Left lung (tissue), 14 donors: ENCODE results near the gene IL4. TPM values are rescaled to one million over a fixed set of nuclear protein-coding genes. Genes with fewer than 3 reads are reported as not detected.
"Not testable (repeated sequence)": the region's sequence is repeated elsewhere in the genome, so short reads cannot be mapped to it uniquely, and the experiment has no call there.

Experiments
- ATAC-seq: fragments of 200-7000 bp; cut with Tn5 transposase; one replicate; pipeline ENCODE4 v1.9.1; 2020; ENCODE audit warnings: moderate library complexity
- DNase-seq, 4 donors: peaks; one replicate each; pipeline ENCODE4 v3.0.0-alpha.2; 2013 to 2020
- H3K27ac ChIP-seq, 2 donors: fragments of 200-600 bp; sonication (generic) in 1 of 2; one replicate each; pipeline versions ENCODE4 v1.5.0 to v1.8.0; 2020 to 2021
- H3K27me3 ChIP-seq, 2 donors: fragments of 200-600 bp; sonication (generic) in 1 of 2; one replicate each; pipeline versions ENCODE4 v1.5.0 to v1.8.0; 2020 to 2021
- H3K36me3 ChIP-seq, 2 donors: fragments of 200-600 bp; sonication (generic) in 1 of 2; one replicate each; pipeline versions ENCODE4 v1.5.0 to v1.8.0; 2020 to 2021
- H3K4me1 ChIP-seq, 2 donors: fragments of 200-600 bp; one replicate each; pipeline ENCODE4 v1.8.0; 2021
- H3K4me3 ChIP-seq, 2 donors: fragments of 200-600 bp; sonication (generic) in 1 of 2; one replicate each; pipeline versions ENCODE4 v1.5.0 to v1.8.0; 2020 to 2021; ENCODE audit warnings: mild to moderate bottlenecking in 1 of 2
- H3K9me3 ChIP-seq, 2 donors: fragments of 200-600 bp; sonication (generic) in 1 of 2; one replicate each; pipeline versions ENCODE4 v1.5.0 to v1.8.0; 2020 to 2021
- CTCF ChIP-seq, 2 donors: fragments of 200-600 bp; sonication (generic) in 1 of 2; IDR thresholded peaks; one replicate each; pipeline versions ENCODE4 v1.5.0 to v1.8.0; 2021; ENCODE audit warnings: antibody characterized with exemption in 2 of 2
- intact Hi-C, 2 donors: fragments of 100-400 bp; cut with DNase I; formaldehyde crosslinking; loops; one replicate each; pipeline versions ENCODE4 v1.11.2 to v1.14.2; 2022
- long read RNA-seq, 12 donors: library from polyadenylated mRNA in 2 of 12; unstranded in 2 of 12; transcript quantifications; one replicate each; pipeline ENCODE4 v2.0.0 and lab custom pipeline, GENCODE V29; 2019 to 2026
- polyA plus RNA-seq, 6 donors: library from polyadenylated mRNA; unstranded; fragments of 120-200 nt; gene quantifications; one replicate each; pipeline ENCODE4 v1.2.1, GENCODE V29; 2013; ENCODE audit not compliant: insufficient read length in 6 of 6
- total RNA-seq, 2 donors: library from RNA; stranded (reverse); fragmentation: NEBNext Ultra II Directional; extraction: Animal tissue kit (Norgen Biotek cat#: 25700); gene quantifications; one replicate each; pipeline ENCODE4 v1.2.1, GENCODE V29; 2021
- donor health status: DM: no; HTN: yes; CAD: no.
- donor health status: DM: no; HTN: no; CAD: no.

Gene IL4
- total RNA-seq: not detected
- polyA plus RNA-seq: under 1 TPM in 4 of 6 donors, not detected in 2; 0.27 to 0.84 (median 0.44) TPM
- long read RNA-seq, donor 1: 0 reads
- long read RNA-seq, donor 2: 0 reads
- long read RNA-seq, donor 3: 0 reads
- long read RNA-seq, donor 4: 0 reads
- long read RNA-seq, donor 5: 0 reads
- long read RNA-seq, donor 6: 0 reads
- long read RNA-seq, donor 7: 0 reads
- long read RNA-seq, donor 8: 0 reads
- long read RNA-seq, donor 9: 0 reads
- long read RNA-seq, donor 10: 0 reads
- long read RNA-seq, donor 11: 0 reads
- long read RNA-seq, donor 12: 0 reads

GRCh38 chr5:132673939-132674630 is at the start of gene IL4:
TSS of gene IL4 (plus strand) at chr5:132673989. CDS start at chr5:132674051, 62 bp downstream.
- H3K4me3 ChIP-seq: no peak within 1 kb of the TSS
- peak within 1 kb of the TSS; percentile 51 to 82 for H3K27ac ChIP-seq
- intact Hi-C loops: no loop called here
- ATAC-seq: no peak
- no peaks in the 10 kb centered on the region for H3K27me3 ChIP-seq
- no peak for TF ChIP-seq CTCF (IDR thresholded peaks at IDR 0.05)
- H3K36me3 ChIP-seq: no peaks in the 10 kb centered on the region
- peaks cover 8 to 9% of the 10 kb centered on the region in 2 donors for H3K4me1 ChIP-seq
- DNase-seq: no peak
- no peaks in the 10 kb centered on the region for H3K9me3 ChIP-seq

GRCh38 chr5:132627470-132627869 is 46.3 kb upstream of the IL4 start:
- no peak overlapping the region for H3K27ac ChIP-seq
- H3K4me1 ChIP-seq: no peaks in the 10 kb centered on the region
- ATAC-seq (no peak), DNase-seq (no peak)
- H3K36me3 ChIP-seq: peaks cover 0 to 32% of the 10 kb centered on the region in 2 donors
- intact Hi-C loops: no loop called here
- H3K4me3 ChIP-seq: no peak overlapping the region
- H3K27me3 ChIP-seq: no peaks in the 10 kb centered on the region
- TF ChIP-seq CTCF (IDR thresholded peaks at IDR 0.05): no peak
- H3K9me3 ChIP-seq: no peaks in the 10 kb centered on the region

GRCh38 chr5:132628814-132629213 is 45.0 kb upstream of the IL4 start:
- Histone ChIP-seq H3K9me3 (no peaks in the 10 kb centered on the region), H3K4me3 (no peak overlapping the region), H3K27ac (no peak overlapping the region), H3K27me3 (no peaks in the 10 kb centered on the region), H3K4me1 (no peaks in the 10 kb centered on the region), H3K36me3 (peaks cover 0 to 22% of the 10 kb centered on the region in 2 donors)
- intact Hi-C loops: no loop called here
- no peak for ATAC-seq
- TF ChIP-seq CTCF (IDR thresholded peaks at IDR 0.05): no peak
- no peak for DNase-seq

- ATAC-seq (no peak), DNase-seq (no peak)
- no peak overlapping the region for H3K27ac ChIP-seq
- no peaks in the 10 kb centered on the region for H3K9me3 ChIP-seq
- H3K36me3 ChIP-seq: peaks cover 0 to 20% of the 10 kb centered on the region in 2 donors
- TF ChIP-seq CTCF (IDR thresholded peaks at IDR 0.05): no peak
- intact Hi-C loops: no loop called here
- no peaks in the 10 kb centered on the region for H3K4me1 ChIP-seq
- no peak overlapping the region for H3K4me3 ChIP-seq
- H3K27me3 ChIP-seq: no peaks in the 10 kb centered on the region
Observed at GRCh38 chr5:132629230-132629944, 44.4 kb upstream of the IL4 start.

- intact Hi-C loops, H3K4me1 ChIP-seq: not testable (repeated sequence)
Observed at GRCh38 chr5:132633587-132633986, 40.2 kb upstream of the IL4 start.

More at GRCh38 chr5:132633587-132633986, 40.2 kb upstream of the IL4 start:
- H3K36me3 ChIP-seq: peaks cover 0 to 37% of the 10 kb centered on the region in 2 donors
- not testable (repeated sequence) for H3K9me3 ChIP-seq, ATAC-seq, H3K27ac ChIP-seq, H3K27me3 ChIP-seq, H3K4me3 ChIP-seq, DNase-seq
